GM18907 (cell line): ENCODE data around the gene ELP4.
"Not testable (repeated sequence)": the region's sequence is repeated elsewhere in the genome, so short reads cannot be mapped to it uniquely, and the experiment has no call there.

Source experiments
- ATAC-seq: cut with Tn5 transposase; IDR thresholded peaks from one replicate; pipeline ENCODE4 v1.9.1; 2021; ENCODE audit warnings: mild to moderate bottlenecking, moderate library complexity; ENCODE audit not compliant: unreplicated experiment

Gene ELP4

GRCh38 chr11:31692466-31692865, 182.9 kb downstream of the ELP4 start:
- no peak for ATAC-seq

DNA sequence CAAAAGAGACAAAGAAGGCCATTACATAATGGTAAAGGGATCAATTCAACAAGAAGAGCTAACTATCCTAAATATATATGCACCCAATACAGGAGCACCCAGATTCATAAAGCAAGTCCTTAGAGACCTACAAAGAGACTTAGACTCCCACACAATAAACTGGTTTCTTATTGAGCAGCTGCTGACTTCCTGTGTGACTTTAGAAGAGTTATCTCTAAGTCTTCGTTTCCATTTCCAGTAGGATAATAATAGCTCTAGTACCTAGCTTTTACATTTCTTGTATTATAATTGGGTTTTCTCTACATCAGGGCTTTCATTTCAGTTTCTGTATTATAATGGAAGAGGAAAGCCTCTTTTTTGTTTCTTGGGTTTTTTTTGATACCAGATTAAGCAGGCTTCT, 187.5 kb downstream of the ELP4 start:
- peak; percentile 76 for ATAC-seq

GRCh38 chr11:31699066-31699465, 189.5 kb downstream of the ELP4 start:
- no peak for ATAC-seq

DNA sequence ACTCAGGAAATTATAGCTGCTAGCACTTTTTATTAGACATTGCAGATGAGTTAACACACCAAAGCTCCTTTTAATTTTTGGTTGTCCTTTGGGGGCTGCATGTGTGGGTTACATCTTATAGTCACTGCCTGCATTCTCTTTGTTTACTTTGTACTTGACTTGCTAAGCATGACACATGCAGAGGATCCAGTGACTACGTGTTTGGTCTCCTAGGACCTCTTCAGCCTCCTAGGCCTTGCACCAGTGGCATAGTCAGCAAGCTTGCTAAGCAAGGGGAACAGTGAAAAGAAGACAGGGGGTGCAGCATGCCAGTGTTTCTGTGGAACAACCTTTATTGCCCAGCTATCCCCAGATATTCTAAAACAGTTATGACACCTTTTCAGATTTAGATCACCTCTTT, 193.4 kb downstream of the ELP4 start:
- no peak for ATAC-seq

DNA sequence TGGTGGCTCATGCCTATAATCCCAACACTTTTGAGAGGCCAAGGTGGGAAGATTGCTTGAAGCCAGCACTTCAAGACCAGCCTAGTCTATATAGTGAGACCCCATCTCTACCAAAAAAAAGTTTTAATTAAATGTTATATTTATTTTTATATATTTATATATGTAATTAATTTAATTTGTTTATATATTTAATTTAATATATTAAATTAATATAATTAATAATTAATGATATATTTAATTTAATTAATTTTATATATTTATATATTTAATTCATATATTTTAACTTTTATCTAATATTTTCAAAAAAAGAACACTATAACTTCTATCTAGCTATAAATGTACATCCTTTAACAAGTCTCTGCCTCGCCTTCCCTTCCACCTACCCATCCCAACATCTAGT, 196.8 kb downstream of the ELP4 start:
- ATAC-seq, result no peak

GRCh38 chr11:31711137-31711536, 201.6 kb downstream of the ELP4 start:
- ATAC-seq, result no peak

- ATAC-seq, result no peak
These were observed 203.3 kb downstream of the ELP4 start for GRCh38 chr11:31712851-31713250.

DNA sequence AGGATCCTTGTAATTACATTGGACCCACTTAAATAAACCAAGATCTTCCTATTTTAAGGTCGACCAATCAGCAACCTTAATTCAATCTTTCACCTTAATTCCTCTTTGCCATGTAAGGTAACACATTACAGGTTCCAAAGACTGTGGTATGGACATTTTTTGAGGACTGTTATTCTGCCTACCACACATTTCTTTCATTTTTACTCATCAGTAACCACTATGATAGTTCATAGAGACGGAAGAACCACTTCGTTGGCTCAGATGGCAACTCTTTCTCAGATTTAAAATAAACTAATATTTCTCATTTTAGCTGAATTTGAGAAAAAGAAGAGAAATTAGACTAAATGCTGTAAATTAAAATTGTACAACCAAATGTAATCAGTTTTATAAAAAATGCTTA, 205.3 kb downstream of the ELP4 start:
- peak; percentile 64 for ATAC-seq

DNA sequence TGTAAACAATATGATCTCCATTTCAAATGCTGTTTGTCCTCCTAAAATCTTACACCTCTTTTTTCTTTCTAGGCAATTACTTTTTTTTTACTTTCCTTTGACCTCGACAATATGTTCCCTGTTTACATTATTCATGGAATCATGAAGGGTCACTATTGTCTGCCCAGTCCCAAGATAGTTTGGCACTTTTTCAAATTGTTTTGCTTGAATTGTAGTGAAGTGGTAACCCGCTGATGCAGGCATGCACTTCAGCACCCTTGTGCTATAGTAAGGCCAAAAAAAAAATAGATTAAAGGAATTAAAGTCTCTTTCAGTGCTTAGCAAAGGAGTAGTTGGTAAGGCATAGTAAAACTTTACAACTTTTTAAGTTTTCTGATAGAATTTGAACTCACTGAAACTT, 210.7 kb downstream of the ELP4 start:
- ATAC-seq, result no peak

DNA sequence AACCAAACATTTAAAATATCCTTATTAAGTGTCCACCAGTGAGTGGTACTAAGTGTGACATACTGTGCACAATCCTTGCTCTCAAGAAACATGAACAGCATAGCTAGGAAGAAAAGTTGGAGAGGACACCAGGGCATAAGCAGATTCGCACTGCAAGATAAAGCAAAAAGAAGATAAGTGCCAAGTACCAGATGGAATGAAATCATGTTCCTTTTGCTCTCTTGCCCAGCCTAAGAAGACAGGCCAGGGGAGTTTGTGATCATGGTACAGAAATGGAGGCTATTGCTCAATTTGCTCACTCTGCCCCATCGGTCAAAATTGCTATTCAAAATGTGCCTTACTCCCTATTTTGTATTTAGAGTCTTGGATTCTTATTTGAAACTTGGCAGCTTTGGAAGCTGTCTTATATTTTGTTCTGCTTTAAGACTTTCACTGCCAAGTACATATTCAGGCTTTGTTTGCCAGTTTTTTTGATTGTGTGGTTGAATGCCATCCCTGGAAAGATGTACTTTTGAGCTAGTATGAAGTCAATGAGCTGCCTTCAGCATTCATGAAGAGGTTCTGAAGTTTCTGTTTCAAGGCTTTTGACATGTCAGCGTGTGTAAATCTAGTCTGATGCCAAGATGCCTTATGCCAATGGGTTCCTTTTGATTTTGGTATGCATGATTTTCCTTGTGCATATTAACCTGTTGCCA, 211.3 kb downstream of the ELP4 start:
- no peak for ATAC-seq

GRCh38 chr11:31722754-31723153, 213.2 kb downstream of the ELP4 start:
- ATAC-seq, result no peak

- no peak for ATAC-seq
These were observed 215.6 kb downstream of the ELP4 start for GRCh38 chr11:31725176-31725575.

DNA sequence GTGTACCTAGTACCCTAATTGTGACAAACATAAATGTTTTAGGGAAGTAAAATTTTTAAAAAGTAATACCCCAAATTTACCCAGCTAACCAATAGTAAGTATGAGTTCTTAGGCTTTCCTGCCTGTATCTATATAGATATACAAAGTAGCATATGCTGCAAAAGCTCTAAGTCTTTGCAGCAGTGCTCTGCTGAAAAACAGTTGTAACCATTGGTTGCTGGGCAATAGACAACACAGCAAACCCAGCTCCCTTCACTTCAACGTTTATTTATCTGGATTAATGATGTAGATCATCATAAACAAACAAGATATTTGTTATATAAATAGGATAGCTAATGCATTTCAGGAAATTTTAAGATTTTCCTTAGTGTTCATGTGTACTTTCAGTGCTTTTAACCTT, 218.9 kb downstream of the ELP4 start:
- no peak for ATAC-seq

DNA sequence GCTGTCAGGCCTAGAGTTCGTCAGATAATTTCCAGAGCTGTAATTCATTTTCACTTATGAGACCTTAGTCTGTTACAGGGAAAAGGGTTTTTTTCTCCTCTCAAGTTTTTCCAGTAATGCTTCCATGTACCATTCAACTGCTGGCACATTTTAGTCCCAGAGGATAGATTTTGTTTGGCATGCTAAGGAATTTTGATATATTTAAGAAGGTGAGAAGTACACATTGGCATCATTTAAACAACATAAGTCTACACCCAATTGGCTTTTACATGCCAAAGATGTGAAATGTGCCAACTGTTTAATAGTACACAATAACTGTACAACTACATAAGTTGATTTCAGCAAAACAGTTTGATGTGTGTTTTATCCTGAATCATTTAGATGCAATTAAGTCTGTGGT, 230.6 kb downstream of the ELP4 start:
- no peak for ATAC-seq

- not testable (repeated sequence) for ATAC-seq
These were observed 231.3 kb downstream of the ELP4 start for GRCh38 chr11:31740731-31741368.

DNA sequence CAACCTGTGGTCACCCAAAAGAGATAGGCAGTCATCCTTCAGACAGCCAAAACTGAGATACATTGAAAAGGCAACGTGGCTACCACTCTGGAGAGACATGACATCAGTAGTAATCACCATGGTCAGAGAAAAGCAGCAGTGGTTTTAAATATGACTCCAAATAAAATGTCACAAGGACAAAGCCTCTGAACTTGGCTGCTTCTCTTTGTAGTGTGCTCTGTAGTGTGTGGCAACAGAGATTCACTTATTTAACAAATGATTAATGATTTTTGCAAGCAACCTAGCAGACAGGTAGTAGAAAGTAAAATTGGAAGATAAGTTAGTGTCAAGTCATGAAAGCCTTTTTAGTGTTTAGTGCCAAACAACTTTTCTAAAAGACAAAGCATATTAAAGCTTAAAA, 238.0 kb downstream of the ELP4 start:
- no peak for ATAC-seq

DNA sequence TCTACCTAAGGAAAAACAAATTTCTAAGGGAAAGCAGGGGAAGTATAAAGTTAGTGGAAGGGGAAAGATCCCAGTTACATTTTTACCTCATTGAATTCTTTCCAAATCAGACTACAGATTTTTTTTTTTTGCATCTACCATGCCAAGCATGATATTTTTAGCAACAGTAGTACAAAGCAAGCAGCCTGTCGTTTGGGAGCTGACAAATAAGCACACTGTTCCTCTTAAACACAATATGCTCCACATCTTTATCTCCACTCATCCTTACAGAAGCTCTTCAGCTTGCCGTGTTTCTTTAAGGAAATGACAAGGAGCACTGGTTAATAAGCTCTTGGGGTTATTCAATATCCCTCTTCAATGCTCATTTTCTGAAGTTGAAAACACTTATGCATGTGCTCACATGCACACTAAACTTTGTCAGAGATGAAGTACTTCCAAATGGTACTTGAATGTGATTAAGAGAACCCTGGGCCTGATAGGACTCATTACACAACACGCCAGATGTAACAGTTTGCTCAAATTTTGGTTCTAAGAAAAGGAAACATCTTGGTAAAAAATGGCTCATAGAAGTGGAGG, 247.8 kb downstream of the ELP4 start:
- no peak for ATAC-seq

DNA sequence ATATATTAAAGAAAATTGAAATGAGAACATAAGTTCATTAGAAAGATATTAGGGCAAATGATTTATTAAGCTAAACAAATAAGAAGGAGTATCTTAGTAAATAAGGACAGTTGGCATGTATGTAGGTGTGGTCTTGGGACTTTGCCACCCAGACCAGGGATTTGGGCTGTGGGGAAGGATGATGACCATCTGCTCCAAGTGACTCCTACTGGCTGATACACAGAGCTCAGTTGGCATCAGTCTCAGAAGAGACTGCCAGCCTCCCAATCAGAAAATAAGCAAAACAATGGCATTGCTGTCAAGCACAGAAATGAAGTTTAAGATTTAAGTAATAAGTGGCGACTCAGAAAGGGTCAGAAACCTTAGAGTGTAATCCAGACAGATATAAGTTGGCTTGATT, 252.1 kb downstream of the ELP4 start:
- no peak for ATAC-seq

GRCh38 chr11:31763296-31763695, 253.7 kb downstream of the ELP4 start:
- no peak for ATAC-seq

DNA sequence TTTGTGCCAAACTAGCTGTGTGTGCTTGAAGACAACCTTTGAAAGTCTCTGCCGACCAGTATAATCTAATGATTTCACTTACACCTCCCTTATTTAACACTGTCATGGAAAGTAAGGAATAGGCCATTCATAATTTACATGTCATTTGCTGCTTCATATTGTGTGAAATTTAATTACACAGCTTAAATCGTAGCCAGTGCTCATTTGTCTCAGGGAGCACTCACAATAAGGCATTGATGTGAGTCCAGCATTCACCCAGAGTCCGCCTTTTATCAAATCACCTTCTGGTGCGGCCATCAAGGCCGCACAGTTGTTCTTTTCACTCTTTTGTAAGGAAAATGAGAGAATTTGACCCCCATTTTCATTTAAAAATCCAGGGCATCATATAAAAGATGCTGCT, 254.7 kb downstream of the ELP4 start:
- no peak for ATAC-seq

- no peak for ATAC-seq
These were observed 255.2 kb downstream of the ELP4 start for GRCh38 chr11:31764766-31765165.

DNA sequence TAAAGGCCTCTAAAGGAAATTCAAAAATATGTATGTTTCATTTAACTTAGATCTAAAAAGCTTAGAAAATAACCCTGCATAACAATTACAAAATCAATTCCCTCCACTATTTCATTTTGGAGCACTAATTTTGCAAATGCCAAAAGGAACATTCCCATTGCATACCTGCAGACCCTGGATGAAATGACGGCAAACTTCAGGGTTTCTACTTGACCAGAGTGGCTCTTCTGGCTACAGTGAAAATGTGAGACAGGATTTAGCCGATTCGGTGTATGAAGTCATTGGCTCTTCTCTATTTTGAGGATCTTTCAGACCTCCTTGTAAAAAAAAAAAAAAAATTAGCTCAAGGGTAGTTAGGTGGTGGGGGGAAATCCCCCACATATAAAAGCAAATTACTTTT, 257.5 kb downstream of the ELP4 start:
- ATAC-seq, result no peak

DNA sequence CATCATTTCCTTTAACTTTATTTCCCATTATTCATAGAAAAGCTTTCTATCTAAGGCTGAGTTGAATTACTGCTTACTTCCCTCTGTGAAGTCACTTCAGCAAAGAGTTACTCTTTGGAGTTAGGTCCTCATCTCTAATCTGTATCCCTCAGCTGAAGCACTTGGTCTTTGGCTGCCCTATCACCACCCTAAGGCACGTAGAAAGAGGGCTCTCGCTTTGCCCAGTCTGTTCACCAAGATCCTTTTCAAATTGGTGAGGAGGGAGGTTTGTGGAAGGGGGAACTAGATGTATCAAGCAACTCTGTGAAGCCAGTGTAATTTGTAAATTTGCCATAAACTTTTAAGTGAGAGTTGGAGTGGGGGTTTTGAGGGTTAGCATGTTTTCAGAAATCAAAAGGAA, 258.1 kb downstream of the ELP4 start:
- ATAC-seq, result no peak
